ENCODE data around the gene NCAM2.

NCAM2 gene

GRCh38 chr21:21231913-21232312 lies 233.7 kb downstream of the NCAM2 start:
- no peak for DNase-seq

- no peak for DNase-seq
Observed at GRCh38 chr21:21232320-21232719, 234.1 kb downstream of the NCAM2 start.

GRCh38 chr21:21233051-21233450 lies 234.8 kb downstream of the NCAM2 start:
- DNase-seq, result no peak

GRCh38 chr21:21236996-21237395 lies 238.8 kb downstream of the NCAM2 start:
- no peak for DNase-seq

GRCh38 chr21:21238629-21239400 lies 240.6 kb downstream of the NCAM2 start:
- no peak for DNase-seq

- DNase-seq, result no peak
Observed at GRCh38 chr21:21241391-21241790, 243.2 kb downstream of the NCAM2 start.

GRCh38 chr21:21246007-21246406 lies 247.8 kb downstream of the NCAM2 start:
- DNase-seq, result no peak

GRCh38 chr21:21247424-21247823 lies 249.2 kb downstream of the NCAM2 start:
- DNase-seq, result no peak

GRCh38 chr21:21262048-21262447 lies 263.8 kb downstream of the NCAM2 start:
- DNase-seq, result no peak

GRCh38 chr21:21268061-21268471 lies 269.9 kb downstream of the NCAM2 start:
- no peak for DNase-seq

- DNase-seq, result no peak
Observed at GRCh38 chr21:21268885-21269284, 270.7 kb downstream of the NCAM2 start.

GRCh38 chr21:21279193-21279901 lies 281.1 kb downstream of the NCAM2 start:
- DNase-seq, result no peak

- DNase-seq, result no peak
Observed at GRCh38 chr21:21283810-21284209, 285.6 kb downstream of the NCAM2 start.

- no peak for DNase-seq
Observed at GRCh38 chr21:21286170-21286798, 288.1 kb downstream of the NCAM2 start.

- no peak for DNase-seq
Observed at GRCh38 chr21:21290751-21291150, 292.5 kb downstream of the NCAM2 start.

- no peak for DNase-seq
Observed at GRCh38 chr21:21291883-21292569, 293.8 kb downstream of the NCAM2 start.

GRCh38 chr21:21295303-21295702 lies 297.1 kb downstream of the NCAM2 start:
- DNase-seq, result no peak

- no peak for DNase-seq
Observed at GRCh38 chr21:21297211-21297610, 299.0 kb downstream of the NCAM2 start.

- DNase-seq, result no peak
Observed at GRCh38 chr21:21301013-21301412, 302.8 kb downstream of the NCAM2 start.

GRCh38 chr21:21309510-21309909 lies 311.3 kb downstream of the NCAM2 start:
- no peak for DNase-seq

GRCh38 chr21:21324297-21324696 lies 326.1 kb downstream of the NCAM2 start:
- DNase-seq, result no peak

GRCh38 chr21:21332492-21332891 lies 334.3 kb downstream of the NCAM2 start:
- no peak for DNase-seq

- no peak for DNase-seq
Observed at GRCh38 chr21:21341041-21341440, 342.8 kb downstream of the NCAM2 start.
